ENCODE data around the gene SRBD1.

Gene SRBD1

GRCh38 chr2:45596761-45597160, 14.3 kb downstream of the SRBD1 start:
- no peak overlapping the region for H3K4me3 ChIP-seq (ENCODE audit: low read depth, low read length)
- TF ChIP-seq CTCF (IDR thresholded peaks at IDR 0.05; ENCODE audit: borderline replicate concordance, insufficient read depth, low read depth, low read length) = no peak

GRCh38 chr2:45595721-45596435, 15.2 kb downstream of the SRBD1 start:
- no peak for TF ChIP-seq CTCF (IDR thresholded peaks at IDR 0.05; ENCODE audit: borderline replicate concordance, insufficient read depth, low read depth, low read length)

GRCh38 chr2:45591073-45591472, 20.0 kb downstream of the SRBD1 start:
- H3K4me3 ChIP-seq (ENCODE audit: low read depth, low read length) = no peak overlapping the region
- TF ChIP-seq CTCF (IDR thresholded peaks at IDR 0.05; ENCODE audit: borderline replicate concordance, insufficient read depth, low read depth, low read length) = no peak

More at GRCh38 chr2:45595721-45596435, 15.2 kb downstream of the SRBD1 start:
- no peak overlapping the region for H3K4me3 ChIP-seq (ENCODE audit: low read depth, low read length)

GRCh38 chr2:45588158-45588829, 22.8 kb downstream of the SRBD1 start:
- no peak for TF ChIP-seq CTCF (IDR thresholded peaks at IDR 0.05; ENCODE audit: borderline replicate concordance, insufficient read depth, low read depth, low read length)
- H3K4me3 ChIP-seq (ENCODE audit: low read depth, low read length) = no peak overlapping the region

- TF ChIP-seq CTCF (IDR thresholded peaks at IDR 0.05; ENCODE audit: borderline replicate concordance, insufficient read depth, low read depth, low read length) = no peak
Observed at GRCh38 chr2:45586600-45586999, 24.5 kb downstream of the SRBD1 start.

GRCh38 chr2:45585267-45585861, 25.7 kb downstream of the SRBD1 start:
- peak; percentile 66; the same call in 1 of the 2 replicates for TF ChIP-seq CTCF (IDR thresholded peaks at IDR 0.05; ENCODE audit: borderline replicate concordance, insufficient read depth, low read depth, low read length)

More at GRCh38 chr2:45586600-45586999, 24.5 kb downstream of the SRBD1 start:
- H3K4me3 ChIP-seq (ENCODE audit: low read depth, low read length) = no peak overlapping the region

More at GRCh38 chr2:45585267-45585861, 25.7 kb downstream of the SRBD1 start:
- no peak overlapping the region for H3K4me3 ChIP-seq (ENCODE audit: low read depth, low read length)
